ENCODE data around the gene PHETA1. TPM values are rescaled to one million over a fixed set of nuclear protein-coding genes. Genes with fewer than 3 reads are reported as not detected.

Gene PHETA1
- polyA plus RNA-seq, 1 of the 3 experiments (the other 2 are of a cell fraction) = 7.3 TPM

DNA sequence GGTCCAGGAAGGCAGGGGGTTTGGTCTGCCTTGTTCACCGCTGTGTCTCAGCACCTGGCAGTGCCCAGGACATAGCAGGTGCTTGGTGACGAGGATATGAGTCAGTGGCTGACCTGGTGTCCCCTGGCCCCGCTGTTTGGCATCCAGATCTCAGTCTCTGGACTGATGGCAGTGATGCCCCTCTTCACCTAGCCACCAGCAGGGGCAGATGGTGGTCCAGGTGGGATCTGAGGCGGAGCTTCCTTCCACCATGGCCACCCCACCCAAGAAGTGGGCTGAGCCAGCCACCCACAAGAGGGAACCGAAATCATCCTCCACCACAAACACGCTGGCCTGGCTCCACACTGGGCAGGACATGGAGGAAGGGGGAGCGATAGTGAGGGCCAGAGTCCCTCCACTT is 20.7 kb upstream of the PHETA1 start (continued):
- TF ChIP-seq, protein P1, sequence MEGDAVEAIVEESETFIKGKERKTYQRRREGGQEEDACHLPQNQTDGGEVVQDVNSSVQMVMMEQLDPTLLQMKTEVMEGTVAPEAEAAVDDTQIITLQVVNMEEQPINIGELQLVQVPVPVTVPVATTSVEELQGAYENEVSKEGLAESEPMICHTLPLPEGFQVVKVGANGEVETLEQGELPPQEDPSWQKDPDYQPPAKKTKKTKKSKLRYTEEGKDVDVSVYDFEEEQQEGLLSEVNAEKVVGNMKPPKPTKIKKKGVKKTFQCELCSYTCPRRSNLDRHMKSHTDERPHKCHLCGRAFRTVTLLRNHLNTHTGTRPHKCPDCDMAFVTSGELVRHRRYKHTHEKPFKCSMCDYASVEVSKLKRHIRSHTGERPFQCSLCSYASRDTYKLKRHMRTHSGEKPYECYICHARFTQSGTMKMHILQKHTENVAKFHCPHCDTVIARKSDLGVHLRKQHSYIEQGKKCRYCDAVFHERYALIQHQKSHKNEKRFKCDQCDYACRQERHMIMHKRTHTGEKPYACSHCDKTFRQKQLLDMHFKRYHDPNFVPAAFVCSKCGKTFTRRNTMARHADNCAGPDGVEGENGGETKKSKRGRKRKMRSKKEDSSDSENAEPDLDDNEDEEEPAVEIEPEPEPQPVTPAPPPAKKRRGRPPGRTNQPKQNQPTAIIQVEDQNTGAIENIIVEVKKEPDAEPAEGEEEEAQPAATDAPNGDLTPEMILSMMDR (IDR thresholded peaks at IDR 0.05) = no peak

DNA sequence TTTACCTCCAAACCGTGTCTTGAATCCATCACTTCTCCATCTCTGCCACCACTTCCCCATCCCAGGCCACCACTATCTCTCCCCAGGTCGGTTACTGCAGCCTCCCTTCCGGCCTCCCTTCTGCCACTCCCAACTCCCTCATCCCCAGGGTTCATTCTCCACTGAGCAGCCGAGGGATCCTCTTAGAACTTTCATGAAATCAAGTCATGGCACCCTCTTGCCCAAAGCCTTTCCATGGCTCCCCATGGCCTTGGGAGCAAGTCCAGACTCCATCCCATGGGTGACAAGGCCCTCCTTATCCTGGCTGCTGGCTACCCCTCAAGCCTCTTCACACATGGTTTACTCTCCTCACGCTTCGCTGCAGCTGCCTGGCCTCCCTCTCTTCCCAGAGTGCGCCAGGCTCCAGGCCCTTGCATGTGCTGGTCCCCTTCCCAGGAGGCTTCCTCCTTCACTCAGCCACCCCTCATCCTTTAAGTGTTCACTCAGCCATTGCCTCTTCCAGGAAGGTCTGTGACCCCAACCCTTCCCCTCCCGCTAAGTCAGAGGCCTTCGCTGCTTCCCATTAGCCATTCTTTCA is 18.9 kb upstream of the PHETA1 start:
- POLR2A ChIA-PET = no interaction called here
- Histone ChIP-seq H2AFZ (ENCODE audit: low read depth) (no peak overlapping the region), H3K9ac (no peak overlapping the region), H3K79me2 (ENCODE audit: insufficient read depth) (no peaks in the 10 kb centered on the region), H3K27me3 (ENCODE audit: insufficient read depth) (no peaks in the 10 kb centered on the region), H3K4me1 (ENCODE audit: control insufficient read depth in 1 of 2, insufficient read depth in 2 of 2, low read depth in 1 of 2, low read length in 1 of 2) (no peaks in the 10 kb centered on the region), H3K4me3 (ENCODE audit: low read depth in 2 of 2, low read length in 1 of 2) (no peak overlapping the region), H3K27ac (ENCODE audit: low read depth in 2 of 2, low read length in 1 of 2) (no peak overlapping the region), H3K4me2 (no peak overlapping the region), H3K9me2 (no peaks in the 10 kb centered on the region), H4K20me1 (ENCODE audit: insufficient read depth) (no peaks in the 10 kb centered on the region), H3K9me3 (no peaks in the 10 kb centered on the region), H3F3A (replicated peaks; ENCODE audit: insufficient read depth) (no peaks in the 10 kb centered on the region), H3K36me3 (replicated peaks in 1 of 2; ENCODE audit: control insufficient read depth in 1 of 2, insufficient read depth in 2 of 2, low read length in 1 of 2) (no peaks in the 10 kb centered on the region)
- CTCF ChIA-PET = no interaction called here
- WGBS (ENCODE audit: low lambda C conversion rate) = 76% methylated on average over 9 of the region's 9 CpGs
- TF ChIP-seq TEAD4 (IDR thresholded peaks at IDR 0.05; ENCODE audit: borderline replicate concordance, insufficient read depth) (no peak), FOSL2 (IDR thresholded peaks at IDR 0.05; ENCODE audit: borderline replicate concordance, low read depth) (no peak), RCOR1 (IDR thresholded peaks at IDR 0.05; ENCODE audit: low read length) (no peak), RAD21 (IDR thresholded peaks at IDR 0.05; ENCODE audit: low read length) (no peak), SMC3 (IDR thresholded peaks at IDR 0.05; ENCODE audit: low read depth, low read length) (no peak), CHD2 (IDR thresholded peaks at IDR 0.05; ENCODE audit: low read length, partially characterized antibody) (no peak), FOXM1 (IDR thresholded peaks at IDR 0.05; ENCODE audit: low read depth) (no peak), TAF1 (IDR thresholded peaks at IDR 0.05; ENCODE audit: borderline replicate concordance, low read depth, low read length) (no peak), NFIC (IDR thresholded peaks at IDR 0.05; ENCODE audit: borderline replicate concordance) (no peak), MEF2A (IDR thresholded peaks at IDR 0.05; ENCODE audit: borderline replicate concordance, low read depth) (no peak), GABPA (IDR thresholded peaks at IDR 0.05; ENCODE audit: low read depth) (no peak), EZH2phosphoT487 (IDR thresholded peaks at IDR 0.05; ENCODE audit: borderline replicate concordance, low read depth) (no peak), RXRA (IDR thresholded peaks at IDR 0.05; ENCODE audit: borderline replicate concordance, low read depth) (no peak), FOXJ3 (CRISPR knock-in tag; IDR thresholded peaks at IDR 0.05) (no peak), EP300 (IDR thresholded peaks at IDR 0.05; ENCODE audit: borderline replicate concordance in 1 of 2, low read depth in 1 of 2, low read length in 1 of 2) (no peak)
- TF ChIP-seq, protein P2, sequence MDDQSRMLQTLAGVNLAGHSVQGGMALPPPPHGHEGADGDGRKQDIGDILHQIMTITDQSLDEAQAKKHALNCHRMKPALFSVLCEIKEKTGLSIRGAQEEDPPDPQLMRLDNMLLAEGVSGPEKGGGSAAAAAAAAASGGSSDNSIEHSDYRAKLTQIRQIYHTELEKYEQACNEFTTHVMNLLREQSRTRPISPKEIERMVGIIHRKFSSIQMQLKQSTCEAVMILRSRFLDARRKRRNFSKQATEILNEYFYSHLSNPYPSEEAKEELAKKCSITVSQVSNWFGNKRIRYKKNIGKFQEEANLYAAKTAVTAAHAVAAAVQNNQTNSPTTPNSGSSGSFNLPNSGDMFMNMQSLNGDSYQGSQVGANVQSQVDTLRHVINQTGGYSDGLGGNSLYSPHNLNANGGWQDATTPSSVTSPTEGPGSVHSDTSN (IDR thresholded peaks at IDR 0.05) = no peak
- TF ChIP-seq, protein P3, sequence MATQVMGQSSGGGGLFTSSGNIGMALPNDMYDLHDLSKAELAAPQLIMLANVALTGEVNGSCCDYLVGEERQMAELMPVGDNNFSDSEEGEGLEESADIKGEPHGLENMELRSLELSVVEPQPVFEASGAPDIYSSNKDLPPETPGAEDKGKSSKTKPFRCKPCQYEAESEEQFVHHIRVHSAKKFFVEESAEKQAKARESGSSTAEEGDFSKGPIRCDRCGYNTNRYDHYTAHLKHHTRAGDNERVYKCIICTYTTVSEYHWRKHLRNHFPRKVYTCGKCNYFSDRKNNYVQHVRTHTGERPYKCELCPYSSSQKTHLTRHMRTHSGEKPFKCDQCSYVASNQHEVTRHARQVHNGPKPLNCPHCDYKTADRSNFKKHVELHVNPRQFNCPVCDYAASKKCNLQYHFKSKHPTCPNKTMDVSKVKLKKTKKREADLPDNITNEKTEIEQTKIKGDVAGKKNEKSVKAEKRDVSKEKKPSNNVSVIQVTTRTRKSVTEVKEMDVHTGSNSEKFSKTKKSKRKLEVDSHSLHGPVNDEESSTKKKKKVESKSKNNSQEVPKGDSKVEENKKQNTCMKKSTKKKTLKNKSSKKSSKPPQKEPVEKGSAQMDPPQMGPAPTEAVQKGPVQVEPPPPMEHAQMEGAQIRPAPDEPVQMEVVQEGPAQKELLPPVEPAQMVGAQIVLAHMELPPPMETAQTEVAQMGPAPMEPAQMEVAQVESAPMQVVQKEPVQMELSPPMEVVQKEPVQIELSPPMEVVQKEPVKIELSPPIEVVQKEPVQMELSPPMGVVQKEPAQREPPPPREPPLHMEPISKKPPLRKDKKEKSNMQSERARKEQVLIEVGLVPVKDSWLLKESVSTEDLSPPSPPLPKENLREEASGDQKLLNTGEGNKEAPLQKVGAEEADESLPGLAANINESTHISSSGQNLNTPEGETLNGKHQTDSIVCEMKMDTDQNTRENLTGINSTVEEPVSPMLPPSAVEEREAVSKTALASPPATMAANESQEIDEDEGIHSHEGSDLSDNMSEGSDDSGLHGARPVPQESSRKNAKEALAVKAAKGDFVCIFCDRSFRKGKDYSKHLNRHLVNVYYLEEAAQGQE (IDR thresholded peaks at IDR 0.05; ENCODE audit: low read depth, low read length) = no peak
- TF ChIP-seq, protein P4, sequence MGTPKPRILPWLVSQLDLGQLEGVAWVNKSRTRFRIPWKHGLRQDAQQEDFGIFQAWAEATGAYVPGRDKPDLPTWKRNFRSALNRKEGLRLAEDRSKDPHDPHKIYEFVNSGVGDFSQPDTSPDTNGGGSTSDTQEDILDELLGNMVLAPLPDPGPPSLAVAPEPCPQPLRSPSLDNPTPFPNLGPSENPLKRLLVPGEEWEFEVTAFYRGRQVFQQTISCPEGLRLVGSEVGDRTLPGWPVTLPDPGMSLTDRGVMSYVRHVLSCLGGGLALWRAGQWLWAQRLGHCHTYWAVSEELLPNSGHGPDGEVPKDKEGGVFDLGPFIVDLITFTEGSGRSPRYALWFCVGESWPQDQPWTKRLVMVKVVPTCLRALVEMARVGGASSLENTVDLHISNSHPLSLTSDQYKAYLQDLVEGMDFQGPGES (IDR thresholded peaks at IDR 0.05; ENCODE audit: low read depth, low read length) = no peak
- no peak for DNase-seq
